Left lobe of liver (tissue), 2 donors: Measurements from ENCODE around the gene NIP7. TPM values are rescaled to one million over a fixed set of nuclear protein-coding genes. Genes with fewer than 3 reads are reported as not detected.
"Not testable (repeated sequence)": the region's sequence is repeated elsewhere in the genome, so short reads cannot be mapped to it uniquely, and the experiment has no call there.

Source experiments
- ATAC-seq: fragments of 200-7000 bp; cut with Tn5 transposase; one replicate; pipeline ENCODE4 v1.9.1; 2020; ENCODE audit warnings: mild to moderate bottlenecking, moderate library complexity
- DNase-seq: peaks from one replicate; pipeline ENCODE4 v3.0.0-alpha.2; 2020; ENCODE audit warnings: low spot score
- total RNA-seq: library from RNA; stranded (reverse); gene quantifications from one replicate; pipeline ENCODE4 v1.2.1, GENCODE V29; 2021
- donor health status: DM: no; HTN: no; CAD: no; lungs with moderate emphysema.
- donor health status: DM: no; HTN: yes; CAD: no.

NIP7 gene
- 8.1 TPM for total RNA-seq

GRCh38 chr16:69339289-69340094, at the start of gene NIP7, which contains the start of gene COG8:
NIP7 (plus strand) TSS chr16:69339772; CDS start chr16:69339830, 58 bp downstream.
COG8 (minus strand) TSS chr16:69339564; CDS start chr16:69339552, 12 bp downstream.
- DNase-seq (peak; percentile 96), ATAC-seq (peak; percentile 96)

GRCh38 chr16:69291657-69292056, 47.9 kb upstream of the NIP7 start:
- ATAC-seq, DNase-seq: not testable (repeated sequence)

- no peak for DNase-seq
These were observed 46.2 kb upstream of the NIP7 start for GRCh38 chr16:69293401-69293800.

GRCh38 chr16:69294051-69294450, 45.5 kb upstream of the NIP7 start:
- no peak for DNase-seq
- ATAC-seq, result no peak

More at GRCh38 chr16:69293401-69293800, 46.2 kb upstream of the NIP7 start:
- no peak for ATAC-seq

DNA sequence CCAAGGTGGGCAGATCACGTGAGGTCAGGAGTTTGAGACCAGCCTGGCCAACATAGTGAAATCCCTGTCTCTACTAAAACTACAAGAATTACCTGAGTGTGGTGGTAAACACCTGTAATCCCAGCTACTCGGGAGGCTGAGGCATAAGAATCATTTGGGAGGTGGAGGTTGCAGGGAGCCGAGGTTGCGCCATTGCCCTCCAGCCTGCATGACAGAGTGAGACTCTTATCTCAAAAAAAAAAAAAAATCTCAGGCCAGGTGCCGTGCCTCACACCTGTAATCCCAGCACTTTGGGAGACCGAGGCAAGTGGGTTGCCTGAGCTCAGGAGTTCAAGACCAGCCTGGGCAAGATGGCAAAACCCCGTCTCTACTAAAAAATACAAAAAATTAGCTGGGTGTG, 42.8 kb upstream of the NIP7 start:
- not testable (repeated sequence) for DNase-seq, ATAC-seq

DNA sequence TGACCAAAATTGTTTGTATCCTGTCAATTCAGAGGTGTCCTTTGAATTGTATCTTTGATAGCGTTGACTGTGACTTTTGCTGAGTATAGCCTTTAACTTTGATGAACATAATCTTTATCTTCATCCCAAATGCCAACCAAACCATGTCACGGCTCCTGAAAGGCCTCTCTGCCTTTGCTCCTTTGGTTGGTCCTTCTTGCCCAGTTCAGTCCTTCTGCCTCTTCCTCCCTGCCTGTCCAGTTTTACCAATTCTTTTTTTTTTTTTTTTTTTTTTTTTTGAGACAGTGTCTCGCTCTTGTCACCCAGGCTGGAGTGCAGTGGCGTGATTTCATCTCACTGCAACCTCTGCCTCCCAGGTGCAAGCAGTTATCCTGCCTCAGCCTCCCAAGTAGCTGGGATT, 41.3 kb upstream of the NIP7 start:
- DNase-seq (no peak), ATAC-seq (no peak)

GRCh38 chr16:69301187-69301586, 38.4 kb upstream of the NIP7 start:
- ATAC-seq, result no peak
- no peak for DNase-seq

- ATAC-seq (no peak), DNase-seq (no peak)
These were observed 37.7 kb upstream of the NIP7 start for GRCh38 chr16:69301861-69302260.

DNA sequence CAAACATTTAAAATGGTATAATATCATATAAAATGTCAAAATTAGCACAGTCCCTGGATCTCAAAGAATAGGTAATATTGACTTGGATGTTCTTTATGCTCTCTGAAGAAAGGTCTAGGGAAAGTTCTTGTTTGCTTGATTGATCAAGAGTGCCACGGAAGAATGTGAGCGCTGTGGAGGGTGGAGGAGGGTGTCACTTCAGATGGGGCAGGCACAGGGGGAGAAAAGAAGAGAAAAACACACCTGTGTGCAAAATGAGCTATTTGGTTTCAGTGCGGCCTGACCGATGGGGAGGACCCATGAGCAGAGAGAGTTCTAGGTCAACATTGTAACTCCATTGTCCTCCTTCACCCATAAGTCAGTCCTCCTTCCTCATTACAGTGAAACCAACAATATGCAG, 37.3 kb upstream of the NIP7 start:
- DNase-seq (no peak), ATAC-seq (no peak)

DNA sequence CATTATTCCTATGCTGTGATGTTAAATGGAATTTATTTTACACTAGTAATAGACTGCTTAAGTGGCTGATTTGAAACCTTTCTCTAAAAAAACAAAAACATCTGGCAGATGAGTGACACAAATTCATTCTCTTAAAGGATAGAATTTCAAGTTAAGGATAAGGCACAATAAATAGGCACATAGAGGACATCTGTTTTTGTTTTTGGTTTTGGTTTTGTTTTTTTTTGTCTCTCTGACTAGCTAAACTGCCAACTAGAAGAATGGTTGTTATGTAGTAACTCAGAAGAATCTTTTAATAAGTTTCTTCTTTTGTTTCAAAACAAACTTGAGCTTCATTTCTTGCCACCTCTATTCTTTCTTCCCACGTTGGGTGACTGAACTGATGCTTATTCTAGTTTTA, 33.5 kb upstream of the NIP7 start:
- ATAC-seq (no peak), DNase-seq (no peak)

- DNase-seq, result no peak
These were observed 32.5 kb upstream of the NIP7 start for GRCh38 chr16:69307091-69307490.

DNA sequence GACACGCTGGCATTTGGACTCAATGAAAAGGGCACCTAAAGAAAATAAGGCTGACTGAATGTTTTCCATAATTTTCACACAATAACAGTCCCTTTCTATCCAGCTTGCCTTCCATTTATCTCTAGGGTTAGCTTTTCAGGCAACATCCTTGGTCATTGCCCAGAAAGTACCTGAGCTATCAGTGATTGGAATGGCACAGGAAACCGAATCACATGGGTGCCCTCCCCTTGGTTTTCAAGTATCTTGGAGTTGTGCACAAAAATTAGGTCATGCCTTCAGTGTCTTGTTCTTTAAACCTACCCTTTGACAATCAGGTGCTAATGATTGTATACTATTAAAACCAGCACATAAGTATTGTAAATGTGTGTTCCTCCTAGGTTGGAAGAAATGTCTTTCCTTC, 31.7 kb upstream of the NIP7 start:
- ATAC-seq, result no peak
- no peak for DNase-seq

More at GRCh38 chr16:69307091-69307490, 32.5 kb upstream of the NIP7 start:
- no peak for ATAC-seq

DNA sequence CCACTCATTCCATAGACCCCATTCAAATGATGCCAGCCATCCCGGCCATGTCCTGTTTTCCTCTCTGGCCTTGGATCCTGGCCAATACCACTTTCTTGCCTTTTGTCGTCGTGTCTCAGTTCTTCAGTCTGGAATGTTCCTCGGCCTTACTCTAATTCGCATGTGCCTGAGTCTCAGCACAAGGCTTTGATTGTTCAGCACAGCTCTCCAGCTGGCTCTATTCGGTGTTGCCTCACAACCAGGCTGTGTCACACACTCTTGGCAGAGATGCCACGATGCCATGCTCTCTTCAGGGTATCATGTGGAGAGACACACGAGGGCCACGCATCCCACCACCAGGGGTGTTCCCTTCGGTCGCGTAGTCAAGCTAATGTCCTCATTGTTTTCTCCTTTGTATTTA, 30.3 kb upstream of the NIP7 start:
- no peak for DNase-seq
- no peak for ATAC-seq

- DNase-seq, result peak; percentile 97
- peak; percentile 90 for ATAC-seq
These were observed 28.7 kb upstream of the NIP7 start, which contains the start of gene VPS4A for GRCh38 chr16:69310653-69311532. VPS4A (plus strand) TSS chr16:69311350; CDS start chr16:69311512, 162 bp downstream.

- ATAC-seq (peak; percentile 38), DNase-seq (no peak)
These were observed 27.8 kb upstream of the NIP7 start for GRCh38 chr16:69311533-69312387.

DNA sequence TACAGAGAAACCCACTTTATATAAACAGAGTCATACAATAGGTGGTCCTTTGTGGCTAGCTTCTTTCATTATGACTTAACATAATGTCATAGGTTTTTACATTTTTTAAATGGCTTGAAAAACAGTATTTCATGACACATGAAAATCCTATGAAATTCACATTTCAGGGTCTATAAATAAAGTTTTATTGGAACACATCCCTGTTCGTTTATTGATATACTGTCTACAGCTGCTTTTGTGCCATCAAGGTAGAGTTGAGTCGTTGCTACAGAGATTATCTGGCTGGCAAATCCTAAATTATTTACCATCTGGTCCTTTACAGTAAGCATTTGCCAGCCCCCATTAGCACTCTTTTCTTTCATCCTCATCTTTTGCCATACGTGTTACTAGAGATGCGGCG, 26.1 kb upstream of the NIP7 start:
- DNase-seq, result no peak
- ATAC-seq, result no peak

GRCh38 chr16:69314534-69314933, 25.0 kb upstream of the NIP7 start:
- DNase-seq (no peak), ATAC-seq (no peak)

- ATAC-seq (peak; percentile 32), DNase-seq (peak; percentile 79)
These were observed 23.9 kb upstream of the NIP7 start for GRCh38 chr16:69315486-69316311.

DNA sequence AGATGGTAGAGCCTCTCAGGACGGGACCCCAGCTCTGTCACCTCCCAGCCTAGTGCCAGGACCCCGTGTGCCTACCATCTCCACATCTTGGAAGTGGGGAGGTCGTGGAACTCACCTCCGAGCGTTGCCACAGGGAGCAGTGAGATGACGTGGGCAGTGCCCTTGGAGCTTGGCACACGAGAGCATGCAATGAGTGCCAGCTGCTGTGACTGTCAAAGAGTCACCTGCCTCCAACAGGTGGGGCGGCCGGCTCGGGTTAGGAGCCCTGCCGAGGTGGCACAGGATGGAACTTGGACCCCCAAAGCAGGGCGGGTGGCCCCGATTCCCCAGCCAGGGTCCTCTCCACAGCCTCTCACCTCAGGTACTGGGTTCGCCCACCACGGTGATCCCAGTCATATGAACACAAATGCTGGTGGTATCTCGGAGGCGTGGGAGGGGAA, 23.0 kb upstream of the NIP7 start:
- DNase-seq (peak; percentile 91), ATAC-seq (peak; percentile 74)
